Measurements from ENCODE around the gene KLHL2. TPM values are rescaled to one million over a fixed set of nuclear protein-coding genes. Genes with fewer than 3 reads are reported as not detected.
"Not testable (repeated sequence)": the region's sequence is repeated elsewhere in the genome, so short reads cannot be mapped to it uniquely, and the experiment has no call there.

Gene KLHL2
- total RNA-seq, 1 donor from 2014 or later: 81.1 TPM

DNA sequence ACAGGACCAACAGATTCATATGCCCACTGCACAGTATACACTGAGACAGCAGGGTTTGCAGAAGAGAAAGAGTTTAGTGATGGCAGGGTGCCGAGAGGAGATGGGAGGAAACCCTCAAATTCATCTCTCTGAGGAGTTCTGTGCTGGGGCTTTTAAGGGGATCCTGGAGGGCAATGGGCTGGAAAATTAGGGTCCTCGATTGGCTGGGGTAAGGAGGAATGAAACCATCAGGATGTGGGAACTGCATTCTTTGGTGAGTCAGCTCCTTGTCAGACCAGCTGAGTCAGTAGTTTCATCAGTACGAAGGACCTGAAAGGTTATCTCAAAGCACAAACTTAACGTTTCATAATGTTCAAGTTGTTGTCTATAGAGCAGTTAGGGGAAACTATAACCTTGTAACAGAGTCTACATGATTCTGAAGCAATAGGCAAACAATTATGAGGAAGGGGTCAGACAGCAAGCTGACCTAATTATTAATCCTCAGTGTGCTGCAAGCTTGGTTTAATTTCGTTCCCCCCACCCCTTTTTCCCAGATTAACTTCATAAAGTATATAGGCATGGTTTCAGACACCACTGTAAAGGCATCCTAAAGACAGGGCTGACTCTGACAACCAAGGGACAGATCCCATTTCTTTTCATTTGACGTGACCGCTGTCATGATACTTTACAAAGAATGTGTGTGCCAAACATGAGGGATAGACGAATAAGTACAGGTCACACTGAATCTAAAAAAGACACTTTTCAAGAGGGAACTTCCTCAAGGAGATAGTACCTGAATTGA lies 118.6 kb downstream of the KLHL2 start:
- FAIRE-seq: no peak
- DNase-seq (ENCODE audit: low spot score in 2 of 2): no peak

- DNase-seq (ENCODE audit: low spot score in 2 of 2): peak in 1 of 2 donors; percentile 15
- FAIRE-seq: no peak
Measured at GRCh38 chr4:165326831-165327210, 119.5 kb downstream of the KLHL2 start.

- FAIRE-seq (peak; percentile 97), DNase-seq (ENCODE audit: low spot score in 2 of 2) (peak; percentile 86 to 88)
Measured at GRCh38 chr4:165327211-165328100, 120.1 kb downstream of the KLHL2 start, which contains the start of gene MSMO1. Gene MSMO1 (plus strand): TSS chr4:165327669. CDS start chr4:165333371, 5,702 bp downstream.

- FAIRE-seq (no peak), DNase-seq (ENCODE audit: low spot score in 2 of 2) (no peak)
Measured at GRCh38 chr4:165328101-165328425, 120.7 kb downstream of the KLHL2 start.

GRCh38 chr4:165328708-165329107 lies 121.3 kb downstream of the KLHL2 start:
- no peak for DNase-seq (ENCODE audit: low spot score in 2 of 2)

GRCh38 chr4:165330071-165330470 lies 122.7 kb downstream of the KLHL2 start:
- FAIRE-seq (no peak), DNase-seq (ENCODE audit: low spot score in 2 of 2) (no peak)

More at GRCh38 chr4:165328708-165329107, 121.3 kb downstream of the KLHL2 start:
- no peak for FAIRE-seq

- FAIRE-seq: no peak
- no peak for DNase-seq (ENCODE audit: low spot score in 2 of 2)
Measured at GRCh38 chr4:165330666-165331065, 123.3 kb downstream of the KLHL2 start.

DNA sequence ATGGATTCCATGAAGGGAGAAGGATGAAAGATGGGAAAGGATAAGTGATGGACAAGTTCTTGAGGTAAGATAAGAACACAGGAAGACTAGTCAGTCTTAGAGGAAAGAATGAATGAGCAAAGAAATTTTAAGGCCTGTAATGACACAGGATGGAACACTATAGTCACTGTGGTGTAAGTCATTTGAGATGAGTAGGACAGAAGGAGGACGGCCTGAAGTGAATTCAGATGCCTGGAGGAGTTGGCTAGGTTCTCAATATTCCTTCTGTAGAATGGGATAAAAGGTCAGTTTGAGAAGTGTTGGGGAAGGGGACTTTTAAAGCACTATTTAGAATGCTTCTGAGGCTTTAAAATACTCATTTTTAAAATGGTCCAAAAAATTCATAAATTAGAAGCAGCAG lies 124.0 kb downstream of the KLHL2 start:
- no peak for FAIRE-seq
- DNase-seq (ENCODE audit: low spot score in 2 of 2): no peak

DNA sequence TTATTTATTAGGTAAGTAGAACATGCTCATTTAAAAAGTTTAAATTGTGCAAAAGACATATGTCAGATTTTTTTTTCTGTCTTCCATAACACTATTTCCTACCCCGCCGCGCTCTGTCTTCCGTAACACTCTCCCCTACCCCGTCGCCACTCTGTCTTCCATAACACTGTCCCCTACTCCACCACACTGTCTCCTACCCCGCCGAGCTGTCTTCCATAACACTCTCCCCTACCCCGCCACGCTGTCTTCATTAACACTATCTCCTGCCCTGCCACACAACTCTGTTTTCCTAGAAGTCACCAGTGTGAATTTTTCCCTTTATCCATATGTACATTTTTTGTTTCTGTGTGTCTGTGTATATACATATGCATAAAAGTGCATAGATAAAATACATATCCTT lies 124.5 kb downstream of the KLHL2 start:
- FAIRE-seq (no peak), DNase-seq (ENCODE audit: low spot score in 2 of 2) (no peak)

DNA sequence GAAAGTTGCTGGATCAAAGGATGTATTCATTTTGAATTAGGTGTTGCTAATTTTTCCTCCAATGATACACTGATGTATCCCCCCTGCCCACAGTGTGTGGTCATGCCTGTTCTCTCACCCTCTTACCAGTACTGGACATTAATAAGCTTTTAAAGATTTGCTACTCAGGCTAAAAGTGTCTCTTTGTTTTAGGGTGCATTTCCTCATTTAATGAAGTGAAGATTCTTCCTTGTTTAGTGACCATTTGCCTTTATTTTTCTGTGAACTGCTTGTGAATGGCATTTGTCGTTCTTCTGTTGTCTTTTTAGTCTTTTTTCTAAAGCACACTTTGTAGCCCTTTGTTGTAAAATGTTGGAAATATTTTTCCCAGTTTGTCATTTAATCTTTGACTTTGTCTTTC lies 125.1 kb downstream of the KLHL2 start:
- no peak for FAIRE-seq

GRCh38 chr4:165335163-165335703 lies 127.9 kb downstream of the KLHL2 start:
- FAIRE-seq (no peak), DNase-seq (ENCODE audit: low spot score in 2 of 2) (no peak)

More for the DNA sequence above, 125.1 kb downstream of the KLHL2 start:
- DNase-seq (ENCODE audit: low spot score in 2 of 2): no peak

- no peak for FAIRE-seq
- no peak for DNase-seq (ENCODE audit: low spot score in 2 of 2)
Measured at GRCh38 chr4:165336743-165337142, 129.4 kb downstream of the KLHL2 start.

DNA sequence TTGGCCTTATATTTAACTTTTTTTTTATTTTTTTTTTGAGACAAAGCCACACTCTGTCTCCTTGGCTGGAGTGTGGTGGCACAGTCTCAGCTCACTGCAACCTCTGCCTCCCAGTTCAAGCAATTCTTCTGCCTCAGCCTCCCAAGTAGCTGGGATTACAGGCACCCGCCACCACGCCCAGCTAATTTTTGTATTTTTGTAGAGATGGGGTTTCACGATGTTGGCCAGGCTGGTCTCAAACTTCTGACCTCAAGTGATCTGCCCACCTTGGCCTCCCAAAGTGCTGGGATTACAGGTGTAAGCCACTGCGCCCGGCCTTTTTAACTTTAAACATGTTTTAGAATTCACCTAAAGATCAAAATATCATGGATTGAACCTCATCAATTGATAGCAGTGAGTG lies 135.0 kb downstream of the KLHL2 start:
- FAIRE-seq; DNase-seq (ENCODE audit: low spot score in 2 of 2): not testable (repeated sequence)

GRCh38 chr4:165343353-165344191 lies 136.2 kb downstream of the KLHL2 start:
- no peak for DNase-seq (ENCODE audit: low spot score in 2 of 2)
- no peak for FAIRE-seq

GRCh38 chr4:165345666-165346417 lies 138.5 kb downstream of the KLHL2 start:
- FAIRE-seq: no peak

GRCh38 chr4:165347647-165348569 lies 140.5 kb downstream of the KLHL2 start:
- DNase-seq (ENCODE audit: low spot score in 2 of 2) (no peak), FAIRE-seq (no peak)

More at GRCh38 chr4:165345666-165346417, 138.5 kb downstream of the KLHL2 start:
- DNase-seq (ENCODE audit: low spot score in 2 of 2): no peak

DNA sequence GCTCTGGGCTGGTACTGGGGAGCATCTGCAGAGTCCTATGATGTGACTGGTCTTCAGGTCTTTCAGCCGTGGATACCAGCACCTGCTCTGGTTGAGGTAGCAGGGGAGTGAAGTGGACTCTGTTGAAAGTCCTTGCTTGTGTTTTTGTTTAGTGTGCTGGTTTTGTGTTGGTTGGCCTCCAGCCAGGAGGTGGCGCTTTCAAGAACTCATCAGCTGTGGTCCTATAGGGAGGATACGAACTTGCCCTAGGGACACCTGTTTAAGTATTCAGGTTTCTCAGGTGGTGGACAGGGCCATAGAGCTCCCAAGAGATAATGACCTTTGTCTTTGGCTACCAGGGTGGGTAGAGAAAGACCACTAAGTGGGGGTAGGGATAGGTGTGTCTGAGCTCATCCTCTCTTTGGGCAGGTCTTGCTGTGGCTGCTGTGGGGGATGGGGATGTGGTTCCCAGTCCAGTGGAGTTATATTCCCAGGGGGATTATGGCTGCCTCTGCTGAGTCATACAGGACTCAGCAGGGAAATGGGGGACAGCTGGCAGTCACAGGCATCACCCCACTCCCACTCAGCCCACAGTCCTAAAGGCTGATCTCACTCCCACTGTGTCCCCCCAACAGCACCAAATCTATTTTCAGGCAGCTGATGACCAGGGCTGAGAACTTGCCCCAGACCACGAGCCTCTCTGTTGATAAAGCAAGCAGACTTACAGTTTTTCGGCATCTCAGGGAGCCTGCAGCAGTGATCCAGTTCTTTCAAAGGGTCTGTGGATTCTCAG lies 144.2 kb downstream of the KLHL2 start:
- DNase-seq (ENCODE audit: low spot score in 2 of 2) (no peak), FAIRE-seq (no peak)

DNA sequence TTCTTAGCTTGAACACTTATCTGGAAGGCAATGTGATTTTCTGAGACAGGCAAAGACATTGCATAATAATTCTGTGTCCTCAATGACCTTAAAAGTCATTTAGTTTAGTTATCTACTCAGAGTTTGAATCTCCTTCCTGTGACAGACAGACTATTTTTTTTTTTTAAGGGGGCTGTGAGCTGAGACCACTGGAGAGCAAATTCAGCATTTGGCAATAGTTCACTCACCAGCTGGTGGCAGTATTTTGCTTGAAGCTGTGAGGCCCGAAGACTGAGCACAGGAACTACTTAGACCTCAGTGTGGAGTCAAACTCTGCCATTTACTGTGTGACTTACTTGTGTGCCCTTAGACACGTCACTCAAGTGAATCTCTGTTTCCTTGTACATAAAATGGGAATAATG lies 148.5 kb downstream of the KLHL2 start:
- no peak for DNase-seq (ENCODE audit: low spot score in 2 of 2)
- FAIRE-seq: no peak
